Measurements from ENCODE around the gene MBNL2. TPM values are rescaled to one million over a fixed set of nuclear protein-coding genes. Genes with fewer than 3 reads are reported as not detected.

Gene MBNL2
- total RNA-seq, 1 experiment from 2014 or later, result 0.17 TPM

- no peak for TF ChIP-seq CTCF (conservative IDR thresholded peaks at IDR 0.05)
- no peak overlapping the region for H3K4ac ChIP-seq (ENCODE audit: low read depth, low read length)
- H3K23me2 ChIP-seq (ENCODE audit: insufficient read length, low read depth, low read length, poor library complexity, severe bottlenecking), result no peaks in the 10 kb centered on the region
- H2BK12ac ChIP-seq (ENCODE audit: insufficient read length, low read depth, low read length), result no peak overlapping the region
- H2BK15ac ChIP-seq (ENCODE audit: low read depth, low read length), result no peak overlapping the region
- H2BK120ac ChIP-seq (ENCODE audit: low read depth, low read length, poor library complexity, severe bottlenecking), result no peak overlapping the region
- H2AFZ ChIP-seq (ENCODE audit: low read length), result no peak overlapping the region
- no peak overlapping the region for H3K4me3 Mint-ChIP-seq
- H3K9me3 ChIP-seq (ENCODE audit: control insufficient read depth, low read depth, low read length), result no peaks in the 10 kb centered on the region
- no peak overlapping the region for H3K18ac ChIP-seq (ENCODE audit: insufficient read length, low read depth, low read length)
- H3K27me3 Mint-ChIP-seq (ENCODE audit: low read depth), result peaks cover 10% of the 10 kb centered on the region; the same call in 1 of the 2 replicates
- no peak overlapping the region for H2AK5ac ChIP-seq (ENCODE audit: insufficient read length, low read length)
- no peak overlapping the region for H3T11ph ChIP-seq (ENCODE audit: low read length)
- WGBS (ENCODE audit: extremely low coverage, insufficient read length, low lambda C conversion rate), result no CpG with 5 or more reads among the region's 4 CpGs
- no peak overlapping the region for H2BK20ac ChIP-seq (ENCODE audit: low read depth, low read length, poor library complexity, severe bottlenecking)
- no peak overlapping the region for H3K4me2 ChIP-seq (ENCODE audit: insufficient read depth, insufficient read length, low read length)
- no peak overlapping the region for H3K23ac ChIP-seq (ENCODE audit: insufficient read length, low read depth, low read length)
- no peaks in the 10 kb centered on the region for H3K79me2 ChIP-seq (ENCODE audit: insufficient read depth, low read length)
- no peak overlapping the region for H3K9ac ChIP-seq (ENCODE audit: extremely low read depth, insufficient read length, low read length)
- H3K14ac ChIP-seq (ENCODE audit: insufficient read depth, low read length), result no peak overlapping the region
- no peaks in the 10 kb centered on the region for H3K79me1 ChIP-seq (ENCODE audit: insufficient read depth, low read depth, low read length, poor library complexity, severe bottlenecking)
- no peak overlapping the region for H4K5ac ChIP-seq (ENCODE audit: insufficient read length, low read depth, low read length)
- DNase-seq, result no peak
- no peak overlapping the region for H3K27ac ChIP-seq (ENCODE audit: insufficient read length, low read depth, low read length)
- no peak overlapping the region for H3K27ac Mint-ChIP-seq
- H3K4me1 ChIP-seq (ENCODE audit: insufficient read depth, low read length), result no peaks in the 10 kb centered on the region
- no peaks in the 10 kb centered on the region for H4K20me1 ChIP-seq (ENCODE audit: control insufficient read depth, insufficient read depth, insufficient read length)
- H2BK5ac ChIP-seq (ENCODE audit: insufficient read length, low read length), result no peak overlapping the region
- no peak overlapping the region for H3K56ac ChIP-seq (ENCODE audit: insufficient read length, low read depth, low read length)
- H3K27me3 ChIP-seq (ENCODE audit: insufficient read depth, low read length), result no peaks in the 10 kb centered on the region
- H4K8ac ChIP-seq (replicated peaks; ENCODE audit: insufficient read length, low read depth, low read length), result no peak overlapping the region
- H3K36me3 Mint-ChIP-seq (ENCODE audit: insufficient read depth in 1 of 3, low read depth in 3 of 3), result no peaks in the 10 kb centered on the region
- H4K91ac ChIP-seq (ENCODE audit: insufficient read length, low read depth, low read length), result no peak overlapping the region
- H3K9me3 Mint-ChIP-seq, result no peaks in the 10 kb centered on the region
- peaks cover 0 to 4% of the 10 kb centered on the region in 2 experiments; a peak in 1 of 4 replicates for H3K4me1 Mint-ChIP-seq
These were observed 60.6 kb downstream of the MBNL2 start for GRCh38 chr13:97282705-97283104.

Measured in H9 (cell line).